AML-193 (cell line): ENCODE measurements around the gene CALML6.
"Not testable (repeated sequence)": the region's sequence is repeated elsewhere in the genome, so short reads cannot be mapped to it uniquely, and the experiment has no call there.

Source experiments
- DNase-seq, 2 experiments: peaks; one replicate each; lab custom pipeline; 2025; lab: John Stamatoyannopoulos, UW

The CALML6 gene

GRCh38 chr1:1925437-1926345, 10.6 kb downstream of the CALML6 start:
- DNase-seq = no peak

- no peak for DNase-seq
Measured at GRCh38 chr1:1926346-1926811, 11.3 kb downstream of the CALML6 start.

- no peak for DNase-seq
Measured at GRCh38 chr1:1926886-1927660, 12.0 kb downstream of the CALML6 start.

- DNase-seq = no peak
Measured at GRCh38 chr1:1927751-1928150, 12.7 kb downstream of the CALML6 start.

GRCh38 chr1:1928231-1929101, 13.4 kb downstream of the CALML6 start:
- DNase-seq = no peak

- DNase-seq = no peak
Measured at GRCh38 chr1:1929102-1929638, 14.1 kb downstream of the CALML6 start.

DNA sequence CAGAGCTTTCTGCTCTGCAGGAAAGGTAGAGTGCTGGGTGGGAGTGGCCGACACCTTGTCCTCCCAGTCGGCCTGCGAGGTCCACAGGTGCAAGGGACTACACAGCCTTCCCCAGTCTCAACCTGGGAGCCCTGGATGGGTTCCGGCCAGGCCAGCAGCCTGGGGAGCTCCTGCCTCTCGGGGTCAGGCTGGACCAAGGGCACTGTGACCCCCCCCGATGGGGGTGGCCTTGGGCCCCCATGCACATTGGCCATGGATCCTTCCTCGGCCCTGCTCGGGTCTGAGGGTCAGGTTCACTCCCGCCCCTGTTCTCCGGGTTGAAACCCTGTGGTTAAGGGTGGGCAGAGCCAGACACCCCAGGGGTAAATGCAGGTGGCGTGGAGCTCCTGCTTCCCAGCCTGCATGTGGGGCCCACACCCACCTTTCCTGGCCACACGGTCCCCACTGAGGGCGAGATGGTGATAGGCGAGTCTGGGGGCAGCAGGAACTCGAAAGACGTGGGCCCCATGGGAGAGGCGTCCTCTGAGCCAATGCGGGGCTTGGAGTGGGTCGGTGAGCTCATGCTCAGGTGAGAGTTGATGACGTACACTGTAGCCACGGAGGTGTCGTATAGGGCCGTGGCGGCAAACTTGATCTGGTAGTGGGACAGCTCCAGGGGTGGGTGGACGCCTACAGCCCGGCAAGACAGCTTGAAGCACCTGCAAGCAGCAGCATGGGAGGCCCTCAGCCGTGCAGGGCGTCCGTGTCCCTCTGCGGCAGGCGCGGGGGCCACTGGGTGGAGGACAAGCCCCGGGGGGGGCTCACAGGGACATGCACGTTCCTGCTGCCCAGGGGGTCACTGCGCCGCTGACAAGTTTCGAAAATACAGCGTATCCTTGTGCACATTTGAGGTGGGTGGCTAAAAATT, 14.8 kb downstream of the CALML6 start:
- no peak for DNase-seq

- not testable (repeated sequence) for DNase-seq
Measured at GRCh38 chr1:1934848-1935247, 19.8 kb downstream of the CALML6 start.

DNA sequence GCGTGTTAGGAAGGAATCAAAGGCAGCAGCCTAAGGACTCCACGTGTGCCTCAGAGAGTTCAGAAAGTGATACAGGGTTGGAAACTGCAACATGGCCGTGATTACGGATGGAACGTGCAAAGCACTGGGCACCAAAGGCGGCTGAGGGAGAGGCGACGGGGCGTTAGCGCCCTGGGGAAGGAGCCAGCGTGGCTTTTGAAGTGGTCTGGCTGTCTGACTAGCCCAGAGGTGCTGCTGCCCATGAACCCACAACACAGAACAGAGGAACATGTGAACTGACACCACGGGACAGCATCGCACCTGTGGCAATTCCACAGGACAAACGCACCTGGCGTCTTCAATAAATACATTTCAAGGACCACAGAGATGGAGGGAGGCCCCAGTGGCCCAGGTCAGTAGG, 22.0 kb downstream of the CALML6 start:
- no peak for DNase-seq

DNA sequence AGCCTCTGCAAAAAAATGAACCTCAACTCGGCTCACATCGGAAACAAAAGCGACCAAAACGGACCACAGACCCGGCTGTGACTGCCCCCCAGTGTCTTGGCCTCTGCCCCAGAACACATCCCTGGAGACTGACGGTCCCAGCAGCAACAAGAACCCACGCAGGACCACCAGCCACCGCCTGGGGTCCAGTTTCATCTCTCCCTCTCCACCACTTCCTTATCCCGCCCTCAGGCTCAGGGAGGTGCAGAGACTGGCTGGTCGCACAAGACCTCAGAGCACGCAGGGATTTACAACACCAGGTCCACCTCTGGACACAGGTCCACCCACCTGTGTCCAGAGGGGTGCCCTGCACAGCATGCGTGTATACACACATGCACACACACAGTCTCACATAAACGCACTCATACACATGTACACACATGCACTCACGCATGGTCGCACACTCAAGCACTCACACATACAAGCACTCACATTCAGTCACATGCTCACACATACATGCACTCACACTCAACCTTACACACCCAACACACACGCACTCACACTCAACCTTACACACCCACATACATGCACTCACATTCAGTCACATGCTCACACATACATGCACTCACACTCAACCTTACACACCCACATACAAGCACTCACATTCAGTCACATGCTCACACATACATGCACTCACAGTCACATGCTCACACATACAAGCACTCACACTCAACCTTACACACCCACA, 22.7 kb downstream of the CALML6 start:
- no peak for DNase-seq

GRCh38 chr1:1938276-1938573, 23.2 kb downstream of the CALML6 start:
- DNase-seq = no peak

DNA sequence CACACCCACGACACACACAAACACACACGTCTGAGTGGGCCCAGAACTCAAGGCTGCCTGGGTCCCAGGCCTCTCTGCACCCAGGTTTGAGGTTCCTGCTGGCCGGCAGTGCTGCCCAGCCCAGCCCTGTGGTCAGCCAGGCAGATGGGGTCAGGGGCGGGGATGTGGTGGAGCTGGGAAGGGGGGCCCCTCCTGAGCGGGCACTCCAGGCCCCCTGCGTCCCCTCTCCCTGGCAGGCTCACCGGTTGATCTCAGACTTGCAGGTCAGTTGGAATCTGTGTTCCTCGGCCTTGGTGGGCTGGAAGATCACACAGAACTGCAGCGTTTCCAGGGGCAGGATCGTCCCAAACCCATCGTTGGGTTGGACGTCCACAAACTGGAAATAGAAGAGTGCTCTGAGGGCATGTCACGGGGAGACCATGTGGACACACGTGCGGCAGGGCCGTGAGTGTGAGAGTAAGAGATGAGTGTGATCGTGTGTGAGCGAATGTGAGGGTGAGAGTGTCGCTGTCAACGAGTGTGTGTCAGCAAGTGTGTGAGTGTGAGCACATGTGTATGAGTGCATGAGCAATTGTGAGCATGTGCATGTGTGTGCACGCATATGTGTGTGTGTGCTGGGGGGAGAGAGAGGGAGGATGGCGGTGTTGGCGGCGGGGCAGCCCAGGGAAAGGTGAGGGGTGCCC, 23.7 kb downstream of the CALML6 start:
- no peak for DNase-seq

GRCh38 chr1:1939296-1940122, 24.4 kb downstream of the CALML6 start:
- DNase-seq = no peak

- no peak for DNase-seq
Measured at GRCh38 chr1:1940123-1940425, 25.0 kb downstream of the CALML6 start.

DNA sequence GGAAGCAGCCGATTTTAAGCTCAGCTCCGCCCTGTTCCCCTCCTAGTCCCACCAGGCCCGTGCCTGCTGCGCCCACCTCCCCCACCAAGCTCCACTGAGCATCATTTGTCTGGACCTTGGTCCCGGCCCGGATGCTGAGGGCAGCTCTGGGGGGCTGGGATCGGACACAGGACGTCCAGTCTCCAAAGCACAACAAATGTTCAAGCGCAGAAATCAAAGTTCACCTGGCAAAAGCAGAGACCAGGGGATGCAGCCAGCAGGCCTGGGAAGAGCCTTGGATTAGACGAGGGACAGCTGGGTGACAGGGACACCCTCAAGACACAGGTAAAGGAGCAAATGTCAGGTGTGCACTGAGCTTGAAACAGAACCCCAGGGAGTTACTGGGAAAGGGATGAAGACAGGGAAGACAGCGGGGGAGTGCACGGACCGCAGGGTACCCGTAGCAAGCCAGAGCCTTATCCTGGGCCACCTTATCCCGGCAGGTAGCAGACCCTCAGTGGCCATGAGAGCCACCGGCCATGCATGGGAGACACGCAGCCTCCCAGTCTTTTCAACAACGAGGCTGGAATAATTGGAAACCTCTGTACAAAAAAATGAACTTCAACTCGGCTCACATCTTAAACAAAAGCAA, 26.3 kb downstream of the CALML6 start:
- DNase-seq = no peak

DNA sequence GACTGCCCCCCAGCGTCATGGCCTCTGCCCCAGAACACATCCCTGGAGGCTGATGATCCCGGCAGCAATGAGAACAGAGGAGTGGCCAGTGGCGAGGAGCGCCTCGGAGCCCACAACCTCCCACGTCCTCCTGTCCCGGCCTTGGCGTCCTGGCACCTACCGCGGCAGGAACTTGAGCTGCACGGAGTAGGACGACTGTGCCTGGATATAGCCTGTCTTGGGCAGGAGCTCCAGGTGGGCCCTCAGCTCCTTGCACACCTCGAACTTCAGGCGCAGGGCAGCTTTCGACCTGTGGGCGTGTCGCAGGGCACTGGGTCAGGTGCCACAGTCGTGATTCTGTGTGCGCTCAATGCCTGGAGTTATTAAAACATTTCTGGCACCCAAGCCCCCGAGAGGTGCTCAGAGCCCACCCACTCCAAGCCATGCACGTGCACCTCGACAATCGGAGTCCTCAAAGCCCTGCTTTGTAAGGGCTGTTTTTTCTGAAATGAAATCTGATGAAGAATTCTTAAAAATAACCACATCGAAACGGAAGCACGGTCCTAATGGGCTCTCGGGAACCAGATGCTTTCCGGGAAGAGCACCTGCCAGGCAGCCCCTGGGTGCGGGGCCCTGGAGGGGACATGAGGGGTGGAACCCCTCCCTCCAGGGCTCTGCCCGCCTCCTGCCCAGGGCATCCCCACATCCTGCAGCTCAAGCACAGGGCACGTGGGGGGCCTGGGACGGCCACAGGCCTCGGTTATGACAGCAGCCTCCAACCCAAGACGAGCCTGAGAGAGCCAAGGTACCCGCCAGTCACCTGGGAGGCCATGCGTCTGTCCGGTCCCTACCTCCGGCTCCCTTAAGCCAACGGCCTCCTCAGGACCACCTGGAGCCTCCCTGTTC, 27.1 kb downstream of the CALML6 start:
- no peak for DNase-seq
